H9 (cell line): Measurements from ENCODE around the gene ASTL. TPM values are rescaled to one million over a fixed set of nuclear protein-coding genes. Genes with fewer than 3 reads are reported as not detected.

ENCODE experiments used
- DNase-seq: peaks from one replicate; pipeline ENCODE4 v3.0.0-alpha.2; 2017
- H2AFZ ChIP-seq: one replicate; pipeline ENCODE4 v1.6.1; 2013; ENCODE audit warnings: mild to moderate bottlenecking, low read length, control low read depth, moderate library complexity
- H2AK5ac ChIP-seq: 2 replicates; pipeline ENCODE4 v1.6.1; 2013; ENCODE audit warnings: low read length, control low read depth, mixed read lengths; ENCODE audit not compliant: insufficient read length
- H2BK120ac ChIP-seq: one replicate; pipeline ENCODE4 v1.6.1; 2013; ENCODE audit warnings: low read depth, mild to moderate bottlenecking, low read length, control low read depth, inconsistent platforms; ENCODE audit not compliant: poor library complexity, severe bottlenecking
- H2BK12ac ChIP-seq: 2 replicates; pipeline ENCODE4 v1.6.1; 2013; ENCODE audit warnings: low read length, control low read depth, mixed read lengths, low read depth; ENCODE audit not compliant: insufficient read length
- H2BK15ac ChIP-seq: 2 replicates; pipeline ENCODE4 v1.6.1; 2013; ENCODE audit warnings: low read depth, low read length, control low read depth
- H2BK20ac ChIP-seq: one replicate; pipeline ENCODE4 v1.6.1; 2013; ENCODE audit warnings: low read depth, mild to moderate bottlenecking, low read length, control low read depth, inconsistent platforms; ENCODE audit not compliant: poor library complexity, severe bottlenecking
- H2BK5ac ChIP-seq: 2 replicates; pipeline ENCODE4 v1.6.1; 2013; ENCODE audit warnings: low read length, control low read depth, mixed read lengths; ENCODE audit not compliant: insufficient read length
- H3K14ac ChIP-seq: 2 replicates; pipeline ENCODE4 v1.6.1; 2013; ENCODE audit warnings: low read length, control low read depth; ENCODE audit not compliant: insufficient read depth
- H3K18ac ChIP-seq: 2 replicates; pipeline ENCODE4 v1.6.1; 2013; ENCODE audit warnings: low read depth, mild to moderate bottlenecking, mixed read lengths, low read length, control low read depth; ENCODE audit not compliant: insufficient read length
- H3K23ac ChIP-seq: 2 replicates; pipeline ENCODE4 v1.6.1; 2013; ENCODE audit warnings: low read length, control low read depth, mixed read lengths, low read depth; ENCODE audit not compliant: insufficient read length
- H3K23me2 ChIP-seq: 2 replicates; pipeline ENCODE4 v1.6.1; 2013; ENCODE audit warnings: low read depth, mild to moderate bottlenecking, mixed read lengths, low read length, control low read depth; ENCODE audit not compliant: insufficient read length, poor library complexity, severe bottlenecking
- H3K27ac ChIP-seq: 2 replicates; pipeline ENCODE4 v1.5.1; 2013; ENCODE audit warnings: low read length, control low read depth, mixed read lengths, low read depth; ENCODE audit not compliant: insufficient read length
- H3K27me3 ChIP-seq: 2 replicates; pipeline ENCODE4 v1.6.1; 2013; ENCODE audit warnings: low read length, control low read depth, inconsistent platforms; ENCODE audit not compliant: insufficient read depth
- H3K4ac ChIP-seq: 2 replicates; pipeline ENCODE4 v1.6.1; 2013; ENCODE audit warnings: low read depth, mild to moderate bottlenecking, control low read depth, inconsistent platforms, low read length, moderate library complexity
- H3K4me1 ChIP-seq: 2 replicates; pipeline ENCODE4 v1.6.1; 2013; ENCODE audit warnings: low read length, control low read depth, inconsistent platforms; ENCODE audit not compliant: insufficient read depth
- H3K4me2 ChIP-seq: 2 replicates; pipeline ENCODE4 v1.6.1; 2013; ENCODE audit warnings: low read length, control low read depth, mixed read lengths; ENCODE audit not compliant: insufficient read length, insufficient read depth
- H3K56ac ChIP-seq: 2 replicates; pipeline ENCODE4 v1.6.1; 2013; ENCODE audit warnings: low read depth, mild to moderate bottlenecking, mixed read lengths, low read length, control low read depth; ENCODE audit not compliant: insufficient read length
- H3K79me1 ChIP-seq: 2 replicates; pipeline ENCODE4 v1.6.1; 2013; ENCODE audit warnings: low read depth, mild to moderate bottlenecking, moderate library complexity, low read length, control low read depth, inconsistent platforms; ENCODE audit not compliant: insufficient read depth, poor library complexity, severe bottlenecking
- H3K79me2 ChIP-seq: 2 replicates; pipeline ENCODE4 v1.6.1; 2013; ENCODE audit warnings: low read length, control low read depth, inconsistent platforms; ENCODE audit not compliant: insufficient read depth
- H3K9ac ChIP-seq: 2 replicates; pipeline ENCODE4 v1.6.1; 2013; ENCODE audit warnings: low read length, control low read depth, mixed read lengths; ENCODE audit not compliant: insufficient read length; ENCODE audit errors: extremely low read depth
- H3K9me3 ChIP-seq: one replicate; pipeline ENCODE4 v1.6.1; 2013; ENCODE audit warnings: low read depth, low read length, inconsistent platforms; ENCODE audit not compliant: control insufficient read depth
- H3T11ph ChIP-seq: one replicate; pipeline ENCODE4 v1.6.1; 2013; ENCODE audit warnings: mild to moderate bottlenecking, low read length, control low read depth, inconsistent platforms
- H4K20me1 ChIP-seq: one replicate; pipeline ENCODE4 v1.6.1; 2013; ENCODE audit not compliant: control insufficient read depth, insufficient read length, insufficient read depth
- H4K5ac ChIP-seq: 2 replicates; pipeline ENCODE4 v1.6.1; 2013; ENCODE audit warnings: low read depth, mild to moderate bottlenecking, mixed read lengths, low read length, control low read depth; ENCODE audit not compliant: insufficient read length
- H4K8ac ChIP-seq: replicated peaks from 2 replicates; pipeline ENCODE4 v1.6.1; 2013; ENCODE audit warnings: low read length, control low read depth, mixed read lengths, low read depth; ENCODE audit not compliant: insufficient read length
- H4K91ac ChIP-seq: 2 replicates; pipeline ENCODE4 v1.6.1; 2013; ENCODE audit warnings: low read depth, mild to moderate bottlenecking, moderate library complexity, mixed read lengths, low read length, control low read depth; ENCODE audit not compliant: insufficient read length
- H3K27ac Mint-ChIP-seq, 3 experiments: 2 replicates in 2 of 3; 3 replicates in 1 of 3; pipeline ENCODE4 v1.8.0; 2020 to 2021; ENCODE audit warnings: mixed read lengths in 3 of 3, mild to moderate bottlenecking in 1 of 3, moderate library complexity in 1 of 3
- H3K27me3 Mint-ChIP-seq: 2 replicates; pipeline ENCODE4 v1.8.0; 2021; ENCODE audit warnings: low read depth, mild to moderate bottlenecking, moderate library complexity, mixed read lengths
- H3K36me3 Mint-ChIP-seq, 3 experiments: 2 replicates in 2 of 3; 3 replicates in 1 of 3; pipeline ENCODE4 v1.8.0; 2020 to 2021; ENCODE audit warnings: low read depth in 3 of 3, mixed read lengths in 3 of 3; ENCODE audit not compliant: insufficient read depth in 1 of 3
- H3K4me1 Mint-ChIP-seq, 2 experiments: 2 replicates each; pipeline ENCODE4 v1.8.0; 2020; ENCODE audit warnings: mixed read lengths in 2 of 2
- H3K4me3 Mint-ChIP-seq, 2 experiments: 2 replicates in 1 of 2; 3 replicates in 1 of 2; pipeline ENCODE4 v1.8.0; 2020 to 2021; ENCODE audit warnings: mild to moderate bottlenecking in 2 of 2, mixed read lengths in 2 of 2, moderate library complexity in 1 of 2
- H3K9me3 Mint-ChIP-seq, 2 experiments: 2 replicates in 1 of 2; 3 replicates in 1 of 2; pipeline ENCODE4 v1.8.0; 2020; ENCODE audit warnings: mild to moderate bottlenecking in 2 of 2, mixed read lengths in 2 of 2, moderate library complexity in 1 of 2
- WGBS: extraction: QIAGEN DNeasy Blood & Tissue Kit; methylation state at CpG from one replicate; pipeline ENCODE4 v1.1.7; 2013; ENCODE audit warnings: missing lambda C conversion rate, low lambda C conversion rate, mixed read lengths; ENCODE audit not compliant: insufficient read length; ENCODE audit errors: extremely low coverage; 5-methylcytosine and 5-hydroxymethylcytosine counted together
- total RNA-seq: library from RNA; stranded (reverse); gene quantifications from 2 replicates; pipeline ENCODE4 v1.2.1, GENCODE V29; 2021
- TF ChIP-seq, protein P1 (sequence below): fragments of 200-600 bp; sonication (generic); conservative IDR thresholded peaks from 3 replicates; pipeline ENCODE4 v1.8.0; 2021; ENCODE audit warnings: antibody characterized with exemption, mild to moderate bottlenecking

ASTL gene
- total RNA-seq, 1 experiment from 2014 or later = 0.81 TPM

DNA sequence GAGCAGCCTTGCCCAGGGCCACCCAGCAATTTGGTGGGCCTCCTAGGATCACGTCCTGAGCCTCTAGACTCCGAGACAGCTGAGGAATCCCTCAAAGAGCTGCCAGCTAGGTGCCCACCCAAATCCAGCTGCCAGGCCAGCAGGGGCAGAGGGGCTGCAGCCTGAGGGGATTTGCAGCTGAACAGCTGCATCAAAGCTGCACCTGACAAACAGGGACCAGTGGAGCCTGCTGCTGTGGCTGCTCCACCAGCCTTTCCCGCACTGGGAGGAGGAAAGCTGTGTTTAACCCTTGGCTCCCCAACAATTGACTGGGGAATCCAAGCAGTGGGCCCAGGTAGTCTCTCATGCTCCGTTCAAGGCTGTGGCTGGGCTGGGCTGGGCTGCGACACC lies 30.2 kb downstream of the ASTL start:
- no peaks in the 10 kb centered on the region for H3K27me3 ChIP-seq
- no peak overlapping the region for H2AK5ac ChIP-seq
- H3K18ac ChIP-seq = no peak overlapping the region
- peak overlapping the region; percentile 50; the same call in 1 of the 2 replicates for H3K14ac ChIP-seq
- no peak for DNase-seq
- no peak overlapping the region for H2BK15ac ChIP-seq
- no peak overlapping the region for H3K56ac ChIP-seq
- H3K79me1 ChIP-seq = no peaks in the 10 kb centered on the region
- H2AFZ ChIP-seq = no peak overlapping the region
- Mint-ChIP-seq H3K4me3 (no peak overlapping the region; a peak in 1 of 5 replicates), H3K9me3 (peaks cover 9 to 11% of the 10 kb centered on the region in 2 experiments), H3K36me3 (peaks cover 5 to 8% (median 7%) of the 10 kb centered on the region in 3 experiments; a peak in 5 of 7 replicates), H3K27ac (no peak overlapping the region; a peak in 1 of 7 replicates), H3K27me3 (peaks cover 6% of the 10 kb centered on the region), H3K4me1 (peaks cover 26 to 39% of the 10 kb centered on the region in 2 experiments)
- no peak overlapping the region for H3K4me2 ChIP-seq
- H3K79me2 ChIP-seq = no peaks in the 10 kb centered on the region
- no peak overlapping the region for H3T11ph ChIP-seq
- H3K4ac ChIP-seq = no peak overlapping the region
- H4K91ac ChIP-seq = no peak overlapping the region
- no peaks in the 10 kb centered on the region for H4K20me1 ChIP-seq
- no peak overlapping the region for H3K9ac ChIP-seq
- no peak overlapping the region for H2BK5ac ChIP-seq
- TF ChIP-seq, protein P1, sequence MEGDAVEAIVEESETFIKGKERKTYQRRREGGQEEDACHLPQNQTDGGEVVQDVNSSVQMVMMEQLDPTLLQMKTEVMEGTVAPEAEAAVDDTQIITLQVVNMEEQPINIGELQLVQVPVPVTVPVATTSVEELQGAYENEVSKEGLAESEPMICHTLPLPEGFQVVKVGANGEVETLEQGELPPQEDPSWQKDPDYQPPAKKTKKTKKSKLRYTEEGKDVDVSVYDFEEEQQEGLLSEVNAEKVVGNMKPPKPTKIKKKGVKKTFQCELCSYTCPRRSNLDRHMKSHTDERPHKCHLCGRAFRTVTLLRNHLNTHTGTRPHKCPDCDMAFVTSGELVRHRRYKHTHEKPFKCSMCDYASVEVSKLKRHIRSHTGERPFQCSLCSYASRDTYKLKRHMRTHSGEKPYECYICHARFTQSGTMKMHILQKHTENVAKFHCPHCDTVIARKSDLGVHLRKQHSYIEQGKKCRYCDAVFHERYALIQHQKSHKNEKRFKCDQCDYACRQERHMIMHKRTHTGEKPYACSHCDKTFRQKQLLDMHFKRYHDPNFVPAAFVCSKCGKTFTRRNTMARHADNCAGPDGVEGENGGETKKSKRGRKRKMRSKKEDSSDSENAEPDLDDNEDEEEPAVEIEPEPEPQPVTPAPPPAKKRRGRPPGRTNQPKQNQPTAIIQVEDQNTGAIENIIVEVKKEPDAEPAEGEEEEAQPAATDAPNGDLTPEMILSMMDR = no peak
- no peak overlapping the region for H4K5ac ChIP-seq
- H2BK120ac ChIP-seq = no peak overlapping the region
- WGBS = no CpG with 5 or more reads among the region's 5 CpGs
- no peaks in the 10 kb centered on the region for H3K23me2 ChIP-seq
- no peak overlapping the region for H4K8ac ChIP-seq
- H2BK20ac ChIP-seq = no peak overlapping the region
- H3K27ac ChIP-seq = no peak overlapping the region
- H2BK12ac ChIP-seq = no peak overlapping the region
- no peaks in the 10 kb centered on the region for H3K9me3 ChIP-seq
- no peak overlapping the region for H3K23ac ChIP-seq
- H3K4me1 ChIP-seq = peaks cover 6% of the 10 kb centered on the region; the same call in 1 of the 2 replicates
